B cell (primary cell): ENCODE results near the gene TUBB8. TPM values are rescaled to one million over a fixed set of nuclear protein-coding genes. Genes with fewer than 3 reads are reported as not detected.
"Not testable (repeated sequence)": the region's sequence is repeated elsewhere in the genome, so short reads cannot be mapped to it uniquely, and the experiment has no call there.

ENCODE experiments used
- ATAC-seq: fragments of 200-7000 bp; cut with Tn5 transposase; one replicate; pipeline ENCODE4 v1.10.0; 2021; ENCODE audit warnings: low read depth, mild to moderate bottlenecking, moderate number of reproducible peaks, moderate library complexity
- CTCF ChIA-PET: fragments of 350-600 bp; sonication (Branson Sonifier 250); formaldehyde crosslinking; loops from one replicate; lab custom pipeline; 2021; ENCODE audit warnings: antibody characterized with exemption, inconsistent platforms; lab: Charles Lee
- POLR2A ChIA-PET: fragments of 350-600 bp; sonication (Branson Sonifier 250); formaldehyde crosslinking; loops from one replicate; lab custom pipeline; 2021; ENCODE audit warnings: antibody characterized with exemption; lab: Charles Lee
- DNase-seq: peaks from one replicate; pipeline ENCODE4 v3.0.0; 2013
- H2AFZ ChIP-seq: 2 replicates; pipeline ENCODE4 v1.6.1; 2012; ENCODE audit warnings: mild to moderate bottlenecking, low read depth, low read length; ENCODE audit not compliant: insufficient read depth, poor library complexity, severe bottlenecking
- H3K27ac ChIP-seq, 2 donors: 1 replicate in 1 of 2; 2 replicates in 1 of 2; pipeline ENCODE4 v1.5.1; 2012 to 2013; ENCODE audit warnings: low read length in 2 of 2, mild to moderate bottlenecking in 2 of 2, moderate library complexity in 1 of 2
- H3K27me3 ChIP-seq, 4 experiments: fragments of 200-600 bp in 1 of 4; sonication (generic) in 1 of 4; replicated peaks in 1 of 4; 1 replicate in 2 of 4; 2 replicates in 2 of 4; pipeline versions ENCODE4 v1.6.1 to v1.7.0; 2013 to 2016; ENCODE audit warnings: low read length in 3 of 4, mild to moderate bottlenecking in 2 of 4, mixed read lengths in 1 of 4, moderate library complexity in 1 of 4; ENCODE audit not compliant: insufficient read depth in 4 of 4, control insufficient read depth in 3 of 4; ENCODE audit errors: control extremely low read depth in 1 of 4
- H3K36me3 ChIP-seq, 2 experiments: replicated peaks in 1 of 2; 1 replicate in 1 of 2; 2 replicates in 1 of 2; pipeline versions ENCODE4 v1.6.1 to v1.7.1; 2013; ENCODE audit warnings: low read length in 1 of 2; ENCODE audit not compliant: insufficient read depth in 2 of 2, control insufficient read depth in 1 of 2; ENCODE audit errors: control extremely low read depth in 1 of 2, extremely low read depth in 1 of 2
- H3K4me1 ChIP-seq, 2 donors: fragments of 200-600 bp in 1 of 2; sonication (generic) in 1 of 2; 1 replicate in 1 of 2; 2 replicates in 1 of 2; pipeline versions ENCODE4 v1.5.1 to v1.6.1; 2013 to 2017; ENCODE audit warnings: low read length in 2 of 2; ENCODE audit not compliant: control insufficient read depth in 2 of 2, insufficient read depth in 2 of 2
- H3K4me2 ChIP-seq: replicated peaks from 2 replicates; pipeline ENCODE3; 2012; ENCODE audit warnings: mild to moderate bottlenecking, low read depth, low read length; ENCODE audit not compliant: poor library complexity, severe bottlenecking
- H3K4me3 ChIP-seq, 5 experiments: fragments of 200-600 bp in 1 of 5; sonication (generic) in 1 of 5; 1 replicate in 3 of 5; 2 replicates in 2 of 5; pipeline versions ENCODE4 v1.5.1 to v1.7.0; 2011 to 2016; ENCODE audit warnings: low read length in 4 of 5, mild to moderate bottlenecking in 4 of 5, low read depth in 2 of 5, control low read depth in 1 of 5, moderate library complexity in 1 of 5; ENCODE audit not compliant: insufficient read depth in 1 of 5; ENCODE audit errors: control extremely low read depth in 1 of 5, extremely low read depth in 1 of 5
- H3K79me2 ChIP-seq: fragments of 200-600 bp; sonication (generic); one replicate; pipeline ENCODE4 v1.6.0; 2016; ENCODE audit warnings: low read length; ENCODE audit not compliant: control insufficient read depth, insufficient read depth
- H3K9ac ChIP-seq: fragments of 200-600 bp; sonication (generic); 2 replicates; pipeline ENCODE4 v1.6.1; 2017; ENCODE audit warnings: mild to moderate bottlenecking, low read length, moderate library complexity
- H3K9me3 ChIP-seq, 3 donors: one replicate each; pipeline versions ENCODE4 v1.6.1 to v1.7.1; 2013; ENCODE audit warnings: low read length in 2 of 3; ENCODE audit not compliant: control insufficient read depth in 2 of 3, insufficient read depth in 1 of 3; ENCODE audit errors: control extremely low read depth in 1 of 3
- H4K20me1 ChIP-seq: 2 replicates; pipeline ENCODE4 v1.6.0; 2012; ENCODE audit warnings: mild to moderate bottlenecking, low read length; ENCODE audit not compliant: insufficient read depth, control insufficient read depth, poor library complexity, severe bottlenecking
- H3K27ac Mint-ChIP-seq: one replicate; pipeline ENCODE4 v1.8.0; 2021; ENCODE audit warnings: mixed read lengths
- H3K27me3 Mint-ChIP-seq: one replicate; pipeline ENCODE4 v1.8.0; 2021; ENCODE audit warnings: mixed read lengths
- H3K4me1 Mint-ChIP-seq: one replicate; pipeline ENCODE4 v1.8.0; 2021; ENCODE audit warnings: mixed read lengths
- H3K4me3 Mint-ChIP-seq: one replicate; pipeline ENCODE4 v1.8.0; 2021; ENCODE audit warnings: mixed read lengths
- H3K9me3 Mint-ChIP-seq: one replicate; pipeline ENCODE4 v1.8.0; 2022; ENCODE audit warnings: mixed read lengths; ENCODE audit not compliant: insufficient read depth
- WGBS: methylation state at CpG from one replicate; pipeline ENCODE4 v1.1.5; 2013; ENCODE audit warnings: missing lambda C conversion rate; ENCODE audit not compliant: insufficient coverage; 5-methylcytosine and 5-hydroxymethylcytosine counted together
- intact Hi-C: fragments of 100-400 bp; cut with micrococcal nuclease; formaldehyde crosslinking; loops from one replicate; pipeline ENCODE4 v1.10.0; 2022
- polyA plus RNA-seq: library from polyadenylated mRNA; depleted of rRNA; stranded (reverse); fragments of >200 nt; gene quantifications from 2 replicates; pipeline ENCODE4 v1.2.3, GENCODE V29; 2012
- total RNA-seq, 2 donors: library from RNA; stranded (reverse); fragments of 120-200 nt in 1 of 2; gene quantifications; 1 replicate in 1 of 2; 2 replicates in 1 of 2; pipeline versions ENCODE4 v1.2.3 to v1.2.4, GENCODE V29; 2013 to 2022

TUBB8 gene
- total and polyA plus RNA-seq, 2 donors (not counting 1 experiment from before 2014, with no cell fraction given), result 0.64 to 0.84 TPM

DNA sequence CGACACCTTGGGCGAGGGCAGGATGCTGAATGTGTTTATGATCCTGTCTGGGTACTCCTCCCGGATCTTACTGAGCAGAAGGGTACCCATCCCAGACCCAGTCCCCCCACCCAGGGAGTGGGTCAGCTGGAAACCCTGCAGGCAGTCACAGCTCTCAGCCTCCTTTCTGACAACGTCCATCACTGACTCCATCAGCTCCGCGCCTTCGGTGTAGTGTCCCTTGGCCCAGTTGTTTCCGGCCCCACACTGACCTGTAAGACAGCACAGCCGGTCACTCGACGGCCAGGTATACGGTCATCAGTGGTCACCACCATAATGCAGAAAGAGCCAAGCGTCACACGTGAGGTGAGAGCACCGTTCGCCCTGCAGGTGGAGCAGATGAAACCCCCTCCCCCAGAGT lies 1.2 kb downstream of the TUBB8 start:
- DNase-seq, H3K9me3 Mint-ChIP-seq, H3K27me3 ChIP-seq, H3K4me1 Mint-ChIP-seq, POLR2A ChIA-PET, H3K36me3 ChIP-seq, ATAC-seq, H2AFZ ChIP-seq, H3K4me1 ChIP-seq, H3K4me2 ChIP-seq, H3K79me2 ChIP-seq, H3K9me3 ChIP-seq, H4K20me1 ChIP-seq, H3K4me3 Mint-ChIP-seq, H3K4me3 ChIP-seq, CTCF ChIA-PET, H3K9ac ChIP-seq, H3K27me3 Mint-ChIP-seq, H3K27ac ChIP-seq, H3K27ac Mint-ChIP-seq, intact Hi-C loops: not testable (repeated sequence)
- no CpG with 5 or more reads among the region's 16 CpGs for WGBS

DNA sequence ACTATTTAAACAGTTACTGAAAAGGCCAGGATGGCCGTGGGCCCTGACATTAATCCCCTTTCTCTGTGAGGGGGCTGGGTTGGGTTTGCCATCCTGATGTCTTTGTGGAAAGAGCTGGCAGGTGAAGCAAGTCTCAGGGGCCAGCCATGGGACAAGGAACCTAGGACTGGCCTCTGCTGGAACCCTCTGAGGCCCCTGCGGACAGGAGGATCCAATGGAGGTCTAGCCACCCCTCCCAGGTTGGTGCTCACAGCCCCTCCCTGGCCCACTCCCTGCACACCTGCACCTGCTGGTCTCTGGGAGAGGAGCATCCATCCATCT lies 35.8 kb downstream of the TUBB8 start:
- H3K36me3 ChIP-seq, H3K9ac ChIP-seq, H3K27me3 ChIP-seq, intact Hi-C loops, CTCF ChIA-PET, H2AFZ ChIP-seq, H3K4me1 Mint-ChIP-seq, H3K27ac ChIP-seq, H4K20me1 ChIP-seq, H3K27ac Mint-ChIP-seq, H3K79me2 ChIP-seq, H3K9me3 ChIP-seq, H3K27me3 Mint-ChIP-seq, H3K9me3 Mint-ChIP-seq, H3K4me1 ChIP-seq, ATAC-seq, H3K4me3 Mint-ChIP-seq, DNase-seq, H3K4me3 ChIP-seq, POLR2A ChIA-PET, H3K4me2 ChIP-seq: not testable (repeated sequence)
- no CpG with 5 or more reads among the region's 2 CpGs for WGBS

DNA sequence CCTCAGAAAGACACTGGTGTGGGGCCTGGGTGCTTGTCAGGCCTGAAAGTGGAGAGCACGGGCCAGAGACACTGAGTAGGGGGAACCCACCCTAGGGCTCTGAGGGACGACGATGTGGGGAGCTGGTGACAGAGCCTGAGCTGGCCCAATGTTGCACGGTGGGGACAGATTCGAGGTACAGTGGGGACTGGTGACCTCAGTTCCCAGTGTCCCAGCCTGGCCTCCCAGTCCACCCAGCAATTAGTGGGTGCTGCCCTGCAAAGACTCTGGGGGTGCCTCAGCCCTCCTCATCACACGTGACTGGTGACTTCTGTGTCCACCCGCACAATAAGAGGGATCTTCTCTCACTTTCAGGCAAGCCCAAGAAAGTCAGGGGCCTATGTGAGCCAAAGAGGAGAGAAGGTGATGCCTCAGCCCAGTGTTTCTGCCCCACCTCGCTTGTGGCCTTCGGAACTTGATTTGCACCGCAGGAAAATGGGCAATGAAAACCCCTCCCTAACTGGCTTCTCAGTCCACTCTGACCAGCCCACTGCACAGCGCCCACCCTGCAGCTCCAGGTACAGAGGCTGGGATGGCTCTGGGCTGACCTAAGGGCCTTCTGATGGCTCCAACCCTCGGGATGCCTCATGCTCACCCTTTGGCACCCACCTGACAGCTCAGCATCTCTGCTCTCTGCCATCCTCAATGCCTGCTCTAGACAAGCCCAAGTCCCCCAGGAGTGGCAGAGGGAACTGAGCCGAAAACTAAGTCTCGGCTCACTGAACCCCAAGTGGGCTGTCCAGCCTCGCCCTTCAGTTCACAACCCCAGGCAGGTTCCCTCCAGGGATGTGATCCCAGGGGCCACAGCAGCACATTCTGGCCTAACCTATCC lies 36.4 kb downstream of the TUBB8 start:
- H3K27ac ChIP-seq, H3K4me2 ChIP-seq, H3K79me2 ChIP-seq, POLR2A ChIA-PET, H3K27ac Mint-ChIP-seq, H3K4me3 Mint-ChIP-seq, H3K4me3 ChIP-seq, H3K4me1 Mint-ChIP-seq, ATAC-seq, H3K27me3 Mint-ChIP-seq, H3K36me3 ChIP-seq, H3K9ac ChIP-seq, H3K4me1 ChIP-seq, H3K27me3 ChIP-seq, DNase-seq, H2AFZ ChIP-seq, CTCF ChIA-PET, H3K9me3 ChIP-seq, H3K9me3 Mint-ChIP-seq, intact Hi-C loops, H4K20me1 ChIP-seq: not testable (repeated sequence)
- no CpG with 5 or more reads among the region's 15 CpGs for WGBS

DNA sequence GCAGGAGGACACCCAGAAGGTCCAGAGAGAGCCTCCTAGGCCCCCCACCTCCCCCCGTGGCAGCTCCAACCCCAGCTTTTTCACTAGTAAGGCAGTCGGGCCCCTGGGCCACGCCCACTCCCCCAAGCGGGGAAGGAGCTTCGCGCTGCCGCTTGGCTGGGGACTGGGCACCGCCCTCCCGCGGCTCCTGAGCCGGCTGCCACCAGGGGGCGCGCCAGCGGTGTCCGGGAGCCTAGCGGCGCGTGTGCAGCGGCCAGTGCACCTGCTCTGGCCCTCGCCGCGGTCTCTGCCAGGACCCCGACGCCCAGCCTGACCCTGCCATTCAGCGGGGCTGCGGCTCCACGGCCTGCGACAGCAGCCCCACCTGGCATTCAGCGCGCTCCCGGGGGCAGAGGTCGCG lies 37.8 kb downstream of the TUBB8 start:
- H3K9me3 Mint-ChIP-seq, ATAC-seq, H3K9me3 ChIP-seq, DNase-seq, intact Hi-C loops, H4K20me1 ChIP-seq, H3K36me3 ChIP-seq, H3K4me3 Mint-ChIP-seq, H3K27ac Mint-ChIP-seq, H3K27me3 Mint-ChIP-seq, H3K27ac ChIP-seq, H3K27me3 ChIP-seq, H3K4me2 ChIP-seq, H3K4me1 Mint-ChIP-seq, CTCF ChIA-PET, H2AFZ ChIP-seq, H3K9ac ChIP-seq, H3K4me1 ChIP-seq, H3K79me2 ChIP-seq, H3K4me3 ChIP-seq, POLR2A ChIA-PET: not testable (repeated sequence)
- no CpG with 5 or more reads among the region's 33 CpGs for WGBS
